Epithelial cell of prostate (primary cell): Measurements from ENCODE around the gene FGF9.

ENCODE experiments used
- DNase-seq: peaks from one replicate; pipeline ENCODE4 v3.0.0-alpha.2; 2011; ENCODE audit warnings: low read depth, low spot score
- H3K27ac ChIP-seq: fragments of 450-650 bp; 2 replicates; pipeline ENCODE4 v1.5.1; 2017; ENCODE audit warnings: mild to moderate bottlenecking

Gene FGF9

DNA sequence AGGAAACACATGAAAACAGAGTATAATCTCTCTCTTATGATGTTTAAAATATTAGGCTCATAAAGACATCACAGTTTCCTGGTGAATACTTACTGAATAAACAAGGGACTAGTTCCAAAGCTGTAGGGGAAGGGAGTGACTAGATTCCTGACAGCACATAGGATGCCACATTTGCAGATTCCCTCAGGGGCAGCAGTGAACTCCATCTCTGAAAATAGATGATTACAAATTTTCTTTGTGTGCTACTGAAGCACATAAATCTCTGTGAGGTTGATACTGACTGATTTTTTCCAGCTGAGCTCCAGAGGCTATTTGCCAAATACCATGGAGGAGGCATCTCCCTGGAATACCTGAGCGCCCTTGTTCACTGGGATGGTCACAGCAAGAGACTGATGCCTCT lies 77.3 kb downstream of the FGF9 start:
- DNase-seq = no peak

DNA sequence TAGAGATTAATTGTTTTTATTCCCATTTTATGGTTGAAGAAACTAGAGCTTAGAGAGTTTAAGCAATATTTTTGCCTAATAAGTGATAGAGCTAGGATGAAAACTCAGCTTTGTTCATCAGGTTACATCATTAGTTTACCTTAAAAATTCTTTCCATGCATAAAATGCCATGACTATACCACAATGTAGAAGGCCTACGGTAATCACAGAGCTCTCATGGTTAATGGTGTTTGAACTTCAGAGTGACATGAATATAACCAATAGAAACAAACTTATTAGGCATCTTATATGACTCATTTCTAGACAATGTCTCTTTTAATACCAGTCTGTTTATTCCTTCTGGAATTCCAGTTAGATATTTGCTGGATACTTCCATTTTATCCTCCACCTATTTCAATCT lies 78.5 kb downstream of the FGF9 start:
- DNase-seq = peak; percentile 16
- no peak overlapping the region for H3K27ac ChIP-seq

More for the DNA sequence above, 77.3 kb downstream of the FGF9 start:
- H3K27ac ChIP-seq = no peak overlapping the region

DNA sequence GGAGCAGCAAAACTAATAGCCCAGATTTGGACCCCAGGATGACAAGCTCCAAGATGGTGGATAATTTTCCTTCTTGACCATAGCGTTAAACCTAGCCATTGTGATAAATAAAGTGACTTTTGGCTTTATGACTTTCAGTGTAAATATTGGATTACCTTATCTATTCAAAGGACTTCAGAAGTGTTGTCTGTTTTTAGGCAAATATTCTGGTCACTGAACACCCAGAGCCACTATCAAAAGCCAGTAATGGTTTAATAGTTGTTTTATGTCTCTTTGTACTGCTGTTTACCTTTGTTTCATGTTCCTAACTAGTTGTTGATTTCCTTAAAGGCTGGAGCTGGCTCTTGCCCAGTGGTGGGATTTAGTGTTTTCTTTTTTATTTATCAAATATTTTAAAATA lies 81.6 kb downstream of the FGF9 start:
- no peak overlapping the region for H3K27ac ChIP-seq
- DNase-seq = no peak

DNA sequence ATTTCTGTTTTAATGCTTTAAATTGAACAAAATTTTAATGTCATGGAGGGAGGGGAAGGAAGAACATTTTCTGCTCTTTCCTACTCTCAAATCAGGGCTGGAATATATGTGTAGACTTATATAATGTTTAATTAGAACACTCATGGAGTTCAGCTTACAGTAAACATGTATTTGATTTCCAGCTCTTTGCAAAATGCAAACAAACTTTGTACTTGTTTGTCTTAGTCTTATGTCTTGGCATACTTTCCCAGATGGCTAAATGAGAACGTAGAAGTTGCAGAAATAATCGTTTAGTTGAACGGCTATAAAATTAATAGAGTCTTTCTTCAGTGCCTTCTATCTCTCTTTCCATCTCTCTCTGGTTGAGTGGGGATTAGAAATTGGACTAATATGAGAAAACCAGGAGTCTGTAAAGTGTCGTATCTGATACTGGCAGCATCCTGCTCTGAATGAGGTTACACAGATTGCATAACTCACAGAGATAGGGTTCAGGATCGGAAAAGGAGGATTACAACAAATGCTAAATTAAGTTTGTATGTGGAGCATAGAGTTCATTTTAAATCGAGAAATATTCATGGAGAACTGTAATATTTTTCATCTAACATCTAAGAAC lies 82.3 kb downstream of the FGF9 start:
- no peak overlapping the region for H3K27ac ChIP-seq
- no peak for DNase-seq
